GM23248 (cell line): ENCODE data around the gene NDUFA11. TPM values are rescaled to one million over a fixed set of nuclear protein-coding genes. Genes with fewer than 3 reads are reported as not detected.

Experiments used
- DNase-seq: peaks from one replicate; pipeline ENCODE4 v3.0.0-alpha.2; 2015
- H2AFZ ChIP-seq: fragments of 200-600 bp; sonication (generic); 2 replicates; pipeline ENCODE4 v1.6.1; 2016; ENCODE audit warnings: antibody characterized with exemption
- H3F3A ChIP-seq: fragments of 200-600 bp; sonication (generic); 2 replicates; pipeline ENCODE4 v1.6.1; 2016; ENCODE audit warnings: mild to moderate bottlenecking, antibody characterized with exemption, mixed run types; ENCODE audit not compliant: insufficient read depth
- H3K27ac ChIP-seq: fragments of 200-600 bp; sonication (generic); 2 replicates; pipeline ENCODE4 v1.5.1; 2016; ENCODE audit warnings: mild to moderate bottlenecking
- H3K27me3 ChIP-seq: fragments of 200-600 bp; sonication (generic); replicated peaks from 2 replicates; pipeline ENCODE4 v1.6.1; 2016; ENCODE audit warnings: mild to moderate bottlenecking; ENCODE audit not compliant: insufficient read depth
- H3K36me3 ChIP-seq: fragments of 200-600 bp; sonication (generic); 2 replicates; pipeline ENCODE4 v1.6.1; 2016; ENCODE audit warnings: low read depth, mild to moderate bottlenecking
- H3K4me1 ChIP-seq: fragments of 200-600 bp; sonication (generic); 2 replicates; pipeline ENCODE4 v1.6.1; 2016; ENCODE audit warnings: mild to moderate bottlenecking; ENCODE audit not compliant: insufficient read depth
- H3K4me2 ChIP-seq: fragments of 200-600 bp; sonication (generic); one replicate; pipeline ENCODE4 v1.6.1; 2016; ENCODE audit warnings: mild to moderate bottlenecking; ENCODE audit not compliant: unreplicated experiment
- H3K4me3 ChIP-seq: fragments of 200-600 bp; sonication (generic); 2 replicates; pipeline ENCODE4 v1.5.1; 2016; ENCODE audit warnings: mild to moderate bottlenecking
- H3K79me2 ChIP-seq: fragments of 200-600 bp; sonication (generic); 2 replicates; pipeline ENCODE4 v1.6.1; 2016; ENCODE audit warnings: mild to moderate bottlenecking; ENCODE audit not compliant: insufficient read depth
- H3K9ac ChIP-seq: fragments of 200-600 bp; sonication (generic); 2 replicates; pipeline ENCODE4 v1.6.1; 2016; ENCODE audit warnings: mild to moderate bottlenecking
- H3K9me2 ChIP-seq: fragments of 200-600 bp; sonication (generic); 2 replicates; pipeline ENCODE4 v1.6.1; 2016; ENCODE audit warnings: mixed run types, mild to moderate bottlenecking, moderate library complexity; ENCODE audit not compliant: insufficient read depth
- H3K9me3 ChIP-seq: fragments of 200-600 bp; sonication (generic); one replicate; pipeline ENCODE4 v1.6.1; 2017; ENCODE audit warnings: low read depth
- H4K20me1 ChIP-seq: fragments of 200-600 bp; sonication (generic); 2 replicates; pipeline ENCODE4 v1.6.0; 2016; ENCODE audit not compliant: insufficient read depth
- EZH2 ChIP-seq: fragments of 200-600 bp; sonication (generic); IDR thresholded peaks from 2 replicates; pipeline ENCODE4 v1.6.1; 2018; ENCODE audit warnings: antibody characterized with exemption, mild to moderate bottlenecking; ENCODE audit not compliant: insufficient read depth, poor library complexity, severe bottlenecking
- EZH2phosphoT487 ChIP-seq: fragments of 200-600 bp; sonication (generic); IDR thresholded peaks from 2 replicates; pipeline ENCODE4 v1.6.1; 2018; ENCODE audit warnings: antibody characterized with exemption, moderate library complexity, mild to moderate bottlenecking, low read depth; ENCODE audit not compliant: insufficient read depth
- WGBS, 2 experiments: methylation state at CpG; one replicate each; pipeline ENCODE4 v1.1.6; 2015 to 2017; ENCODE audit warnings: low lambda C conversion rate in 2 of 2, low coverage in 1 of 2; ENCODE audit errors: missing lambda C conversion rate in 2 of 2; 5-methylcytosine and 5-hydroxymethylcytosine counted together
- in situ Hi-C: fragments of 300-500 bp; cut with MboI; formaldehyde crosslinking; loops from 2 replicates; pipeline ENCODE4 v1.15.0; 2020
- polyA plus RNA-seq: library from polyadenylated mRNA; unstranded; fragments of >200 nt; fragmentation: Nextera tagmentation; extraction: Ambion mirVana; gene quantifications from 2 replicates; pipeline ENCODE4 v1.2.1, GENCODE V29; 2016
- total RNA-seq: library from RNA; depleted of rRNA; stranded (reverse); fragments of >200 nt; shearing (Covaris generic); gene quantifications from 2 replicates; pipeline ENCODE4 v1.2.3, GENCODE V29; 2014

The NDUFA11 gene
- total and polyA plus RNA-seq, 2 experiments from 2014 or later = 231 to 588 TPM

DNA sequence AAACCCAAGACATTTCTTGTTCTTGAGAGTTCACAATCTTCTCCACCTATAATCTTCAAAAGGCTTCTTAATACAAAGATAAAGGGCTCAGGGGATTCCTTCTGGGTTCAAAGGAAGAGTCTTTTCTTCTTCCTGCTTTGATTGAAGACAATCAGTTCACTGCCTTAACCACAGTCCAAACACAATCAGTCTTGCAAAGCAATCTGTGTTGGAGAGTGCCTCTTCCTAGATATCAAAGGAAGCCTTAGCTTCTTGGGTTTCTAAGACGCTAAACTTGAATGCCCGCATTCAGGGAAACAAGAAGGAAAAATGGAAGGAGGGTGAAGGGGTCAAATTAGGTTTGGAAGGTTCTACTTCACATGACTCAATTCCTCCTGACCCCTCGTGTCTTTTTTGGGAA lies 47.2 kb upstream of the NDUFA11 start:
- Histone ChIP-seq H3K79me2 (peaks cover 100% of the 10 kb centered on the region), H3K27ac (no peak overlapping the region), H3K4me1 (peaks cover 46% of the 10 kb centered on the region), H4K20me1 (no peaks in the 10 kb centered on the region), H3K9me2 (no peaks in the 10 kb centered on the region), H3F3A (peaks cover 54% of the 10 kb centered on the region), H3K27me3 (no peaks in the 10 kb centered on the region), H3K9ac (no peak overlapping the region), H3K4me3 (no peak overlapping the region), H3K9me3 (no peaks in the 10 kb centered on the region), H2AFZ (no peak overlapping the region), H3K36me3 (0 out of 2 replicates have a peak, but pooled peaks cover 3% of the 10 kb centered on the region), H3K4me2 (no peak overlapping the region)
- in situ Hi-C loops = no loop called here
- 92 to 100% methylated on average over 3 of the region's 3 CpGs for WGBS, 2 experiments
- DNase-seq = no peak
- TF ChIP-seq EZH2 (no peak), EZH2phosphoT487 (no peak)

DNA sequence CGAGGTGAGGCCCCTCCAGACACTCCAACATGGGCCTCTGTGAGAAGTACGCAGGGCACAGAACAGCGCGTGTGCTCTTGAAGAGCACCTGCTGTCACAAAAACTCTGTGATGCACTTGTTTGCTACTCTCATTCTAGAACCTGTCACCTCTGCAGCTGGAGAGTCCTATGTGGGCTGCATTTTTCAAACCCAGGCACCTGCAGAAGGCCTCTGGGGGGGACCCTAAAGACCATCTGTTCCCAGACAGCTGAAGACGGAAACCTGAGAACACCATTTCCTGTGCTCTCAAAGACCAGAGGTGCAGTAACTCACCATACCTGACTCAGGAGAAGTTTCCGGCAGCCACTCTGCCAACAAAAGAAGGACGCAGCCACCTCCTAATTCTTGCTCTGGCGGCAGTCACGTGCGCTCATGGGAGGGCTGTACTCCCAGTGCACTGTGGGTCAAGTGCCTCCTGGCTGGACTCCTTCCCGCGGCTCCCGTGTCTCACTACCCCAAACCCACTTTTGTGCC lies 46.3 kb upstream of the NDUFA11 start:
- 79 to 84% methylated on average over 13 of the region's 13 CpGs for WGBS, 2 experiments
- no peaks in the 10 kb centered on the region for H3K9me2 ChIP-seq
- no peaks in the 10 kb centered on the region for H3K9me3 ChIP-seq
- in situ Hi-C loops = no loop called here
- H3K4me3 ChIP-seq = no peak overlapping the region
- H3K27ac ChIP-seq = no peak overlapping the region
- H3K27me3 ChIP-seq = no peaks in the 10 kb centered on the region
- H3K9ac ChIP-seq = no peak overlapping the region
- no peak overlapping the region for H3K4me2 ChIP-seq
- peaks cover 100% of the 10 kb centered on the region for H3K79me2 ChIP-seq
- no peak for DNase-seq
- no peak overlapping the region for H2AFZ ChIP-seq
- H3K36me3 ChIP-seq = 0 out of 2 replicates have a peak, but pooled peaks cover 5% of the 10 kb centered on the region
- TF ChIP-seq EZH2 = no peak
- no peak for TF ChIP-seq EZH2phosphoT487
- H3K4me1 ChIP-seq = peaks cover 39% of the 10 kb centered on the region
- peaks cover 46% of the 10 kb centered on the region for H3F3A ChIP-seq
- H4K20me1 ChIP-seq = no peaks in the 10 kb centered on the region

DNA sequence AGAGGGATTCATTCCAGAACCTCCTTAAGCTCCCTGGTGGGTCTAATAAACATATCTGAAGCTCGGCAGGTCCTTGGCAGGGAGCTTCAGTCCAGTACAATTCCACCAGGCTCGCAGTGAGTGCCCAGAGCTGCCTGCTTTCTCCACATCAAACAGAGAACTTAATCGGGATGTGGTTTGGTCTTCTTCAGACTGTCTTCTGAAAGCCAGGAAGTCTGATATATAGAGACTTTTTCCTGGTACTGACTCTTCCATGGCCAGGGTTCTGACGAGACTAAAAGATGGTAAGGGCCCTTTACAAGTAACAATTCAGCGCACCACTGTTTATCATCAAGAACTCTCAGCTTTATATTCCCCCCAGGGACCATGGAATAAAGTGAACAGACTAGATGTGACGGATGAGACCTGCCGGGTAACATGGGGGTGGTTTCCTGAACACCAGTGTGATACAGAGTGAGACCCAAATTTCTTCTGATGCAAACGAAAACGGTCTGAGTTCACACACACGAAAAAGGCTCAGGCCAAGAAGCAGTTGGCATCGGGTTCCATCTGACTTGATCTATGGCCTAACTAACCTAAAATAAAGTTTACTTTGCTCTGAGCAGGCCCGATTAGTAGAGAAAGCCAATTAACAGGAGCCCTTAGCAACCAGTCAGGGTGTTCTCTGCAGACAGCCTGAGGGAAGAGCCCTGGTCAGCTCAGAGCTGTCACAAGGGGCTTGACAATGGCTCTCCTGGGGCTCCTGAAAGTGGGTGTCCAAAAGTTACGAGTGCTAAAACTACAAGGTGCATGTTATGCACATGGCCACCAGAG lies 45.4 kb upstream of the NDUFA11 start:
- Histone ChIP-seq H3K9me2 (no peaks in the 10 kb centered on the region), H3K27me3 (no peaks in the 10 kb centered on the region), H3K36me3 (0 out of 2 replicates have a peak, but pooled peaks cover 5% of the 10 kb centered on the region), H3K4me2 (no peak overlapping the region), H3K79me2 (peaks cover 100% of the 10 kb centered on the region), H3K4me3 (no peak overlapping the region), H3K27ac (no peak overlapping the region), H3K4me1 (peaks cover 30% of the 10 kb centered on the region), H2AFZ (no peak overlapping the region), H3F3A (peaks cover 37% of the 10 kb centered on the region), H3K9ac (no peak overlapping the region), H4K20me1 (no peaks in the 10 kb centered on the region; the same call in 1 of the 2 replicates), H3K9me3 (no peaks in the 10 kb centered on the region)
- no peak for DNase-seq
- in situ Hi-C loops = no loop called here
- TF ChIP-seq EZH2 (no peak), EZH2phosphoT487 (no peak)
- 72 to 76% methylated on average over 13 of the region's 13 CpGs for WGBS, 2 experiments

DNA sequence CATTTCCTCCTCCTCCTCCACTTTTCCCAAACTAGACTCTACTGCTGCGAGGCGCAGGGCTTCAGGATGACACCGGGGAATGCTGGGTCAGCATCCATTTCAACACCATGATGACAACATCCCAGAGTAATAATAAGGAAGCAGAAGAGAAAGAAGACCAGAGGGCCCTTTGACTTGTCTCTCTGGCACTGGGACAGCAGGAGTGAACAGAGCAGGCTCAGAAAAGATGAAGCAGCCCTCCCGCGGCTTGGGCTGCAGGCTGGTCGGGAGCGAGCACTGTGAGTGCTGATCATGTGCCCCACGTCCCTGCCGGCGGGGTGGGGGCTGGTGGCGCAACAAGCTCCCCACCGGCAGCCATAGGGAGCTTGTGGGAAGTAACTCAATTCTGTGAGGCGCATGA lies 43.8 kb upstream of the NDUFA11 start:
- H3K27ac ChIP-seq = peak overlapping the region; percentile 62
- in situ Hi-C loops = no loop called here
- H3K36me3 ChIP-seq = 0 out of 2 replicates have a peak, but pooled peaks cover 5% of the 10 kb centered on the region
- H3K4me3 ChIP-seq = no peak overlapping the region
- H3K4me2 ChIP-seq = peak overlapping the region; percentile 40
- H3K27me3 ChIP-seq = no peaks in the 10 kb centered on the region
- peaks cover 100% of the 10 kb centered on the region for H3K79me2 ChIP-seq
- H3K9me2 ChIP-seq = no peaks in the 10 kb centered on the region
- peaks cover 15% of the 10 kb centered on the region for H3K4me1 ChIP-seq
- H3F3A ChIP-seq = peaks cover 22% of the 10 kb centered on the region
- no peak overlapping the region for H2AFZ ChIP-seq
- TF ChIP-seq EZH2phosphoT487 (no peak), EZH2 (no peak)
- 19 to 23% methylated on average over 13 of the region's 13 CpGs for WGBS, 2 experiments
- peak; percentile 90 for DNase-seq
- H4K20me1 ChIP-seq = no peaks in the 10 kb centered on the region; the same call in 1 of the 2 replicates
- peak overlapping the region; percentile 61 for H3K9ac ChIP-seq
- H3K9me3 ChIP-seq = no peaks in the 10 kb centered on the region
